HG02759 (cell line): ENCODE results near the gene PDCD5.

Source experiments
- ATAC-seq: cut with Tn5 transposase; IDR thresholded peaks from one replicate; pipeline ENCODE4 v1.9.1; 2021; ENCODE audit warnings: mild to moderate bottlenecking, moderate library complexity; ENCODE audit not compliant: unreplicated experiment

PDCD5 gene

DNA sequence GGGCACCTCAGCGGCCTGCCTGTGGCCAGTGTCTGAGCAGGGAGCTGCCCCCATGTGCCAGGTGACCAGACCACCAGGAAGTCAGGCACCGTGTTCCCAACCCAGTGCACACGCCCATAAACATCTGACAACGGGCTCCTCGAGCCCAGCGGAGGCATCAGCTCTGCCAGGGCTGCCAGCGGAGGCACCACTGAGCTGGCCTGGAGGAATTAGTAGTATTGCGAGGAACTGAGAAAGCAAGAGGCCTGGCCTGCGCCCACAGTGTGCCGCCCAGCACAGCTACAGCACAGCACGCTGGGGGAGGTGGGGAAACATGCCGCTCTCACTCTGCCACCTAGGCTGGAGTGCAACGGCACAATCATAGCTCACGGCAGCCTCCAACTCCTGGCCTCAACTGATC is 49.3 kb downstream of the PDCD5 start:
- no peak for ATAC-seq

- no peak for ATAC-seq
Measured at GRCh38 chr19:32631381-32631780, 50.4 kb downstream of the PDCD5 start.
